Measurements from ENCODE around the gene SYT17.

Gene SYT17

GRCh38 chr16:19284207-19284606 lies 116.2 kb downstream of the SYT17 start:
- TF ChIP-seq CTCF (IDR thresholded peaks at IDR 0.05): no peak
- no peak for DNase-seq (ENCODE audit: low spot score)
- Histone ChIP-seq H3K4me3 (no peak overlapping the region), H3K27ac (no peak overlapping the region)

DNA sequence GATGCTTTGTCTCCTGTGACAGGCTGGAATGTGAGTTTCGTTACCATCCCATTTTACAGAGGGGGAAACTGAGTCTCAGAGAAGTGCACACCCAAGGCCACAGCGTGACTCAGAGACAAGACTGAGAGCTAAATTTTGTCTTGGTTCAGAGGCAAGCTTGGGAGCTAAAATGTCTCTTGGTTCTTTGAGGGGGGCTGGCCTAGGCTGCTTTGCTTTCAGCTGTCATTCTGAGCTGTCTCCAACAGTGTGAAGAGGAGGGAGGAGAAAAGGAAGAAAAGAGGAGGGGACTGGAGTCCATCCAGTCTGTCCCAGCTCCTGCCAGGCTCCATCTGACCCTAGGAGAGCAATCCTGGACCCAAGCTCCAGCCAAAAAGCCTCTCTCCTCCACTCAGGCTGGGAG lies 117.4 kb downstream of the SYT17 start, which contains the start of gene CLEC19A:
CLEC19A (plus strand) TSS at position 301 of the 400 bp plus-strand sequence. CDS start 121 bp downstream, outside the sequence.
- Histone ChIP-seq H3K4me3 (no peak within 1 kb of the TSS), H3K27ac (no peak within 1 kb of the TSS)
- no peak for DNase-seq (ENCODE audit: low spot score)
- TF ChIP-seq CTCF (IDR thresholded peaks at IDR 0.05): no peak

DNA sequence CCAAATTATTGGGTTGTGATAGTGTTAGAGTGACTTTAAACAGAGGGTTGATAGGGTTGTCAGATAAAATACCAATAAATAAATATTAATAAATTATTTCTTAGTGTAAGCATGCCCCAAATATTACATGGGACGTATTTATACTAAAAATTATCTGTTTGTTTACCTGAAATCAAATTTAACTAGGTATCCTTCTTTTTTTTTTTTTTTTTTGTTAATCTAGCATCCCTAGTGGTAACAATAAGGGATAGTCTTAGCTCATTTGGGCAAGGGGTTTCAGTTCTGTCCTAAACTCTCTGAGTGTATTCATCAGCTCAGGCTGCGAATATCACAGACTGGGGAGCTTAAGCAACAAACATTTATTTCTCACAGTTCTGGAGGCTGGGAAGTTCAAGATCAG lies 118.8 kb downstream of the SYT17 start:
- no peak for TF ChIP-seq CTCF (IDR thresholded peaks at IDR 0.05)
- Histone ChIP-seq H3K4me3 (no peak overlapping the region), H3K27ac (no peak overlapping the region)
- DNase-seq (ENCODE audit: low spot score): no peak

DNA sequence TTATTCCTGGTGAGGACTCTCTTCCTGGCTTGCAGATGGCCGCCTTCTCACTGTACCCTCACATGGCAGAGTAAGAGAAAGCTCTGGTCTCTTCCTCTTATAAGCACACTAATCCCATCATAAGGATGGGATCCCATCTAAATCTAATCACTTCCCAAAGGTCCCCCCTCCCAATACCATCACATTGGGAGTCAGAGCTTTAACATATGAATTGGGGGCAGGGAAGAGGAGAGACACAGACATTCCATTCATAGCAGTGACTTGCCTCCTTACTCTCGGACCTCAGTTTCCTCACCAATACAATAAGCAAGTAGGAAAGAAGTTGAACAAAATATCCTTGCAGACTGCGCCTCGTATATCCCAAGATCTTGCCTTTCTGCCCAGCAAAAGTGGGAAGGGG lies 119.2 kb downstream of the SYT17 start:
- H3K27ac ChIP-seq: no peak overlapping the region
- no peak for DNase-seq (ENCODE audit: low spot score)
- no peak for TF ChIP-seq CTCF (IDR thresholded peaks at IDR 0.05)
- no peak overlapping the region for H3K4me3 ChIP-seq

- no peak for TF ChIP-seq CTCF (IDR thresholded peaks at IDR 0.05)
- Histone ChIP-seq H3K4me3 (no peak overlapping the region), H3K27ac (no peak overlapping the region)
- no peak for DNase-seq (ENCODE audit: low spot score)
These were observed 121.1 kb downstream of the SYT17 start for GRCh38 chr16:19288872-19289799.

DNA sequence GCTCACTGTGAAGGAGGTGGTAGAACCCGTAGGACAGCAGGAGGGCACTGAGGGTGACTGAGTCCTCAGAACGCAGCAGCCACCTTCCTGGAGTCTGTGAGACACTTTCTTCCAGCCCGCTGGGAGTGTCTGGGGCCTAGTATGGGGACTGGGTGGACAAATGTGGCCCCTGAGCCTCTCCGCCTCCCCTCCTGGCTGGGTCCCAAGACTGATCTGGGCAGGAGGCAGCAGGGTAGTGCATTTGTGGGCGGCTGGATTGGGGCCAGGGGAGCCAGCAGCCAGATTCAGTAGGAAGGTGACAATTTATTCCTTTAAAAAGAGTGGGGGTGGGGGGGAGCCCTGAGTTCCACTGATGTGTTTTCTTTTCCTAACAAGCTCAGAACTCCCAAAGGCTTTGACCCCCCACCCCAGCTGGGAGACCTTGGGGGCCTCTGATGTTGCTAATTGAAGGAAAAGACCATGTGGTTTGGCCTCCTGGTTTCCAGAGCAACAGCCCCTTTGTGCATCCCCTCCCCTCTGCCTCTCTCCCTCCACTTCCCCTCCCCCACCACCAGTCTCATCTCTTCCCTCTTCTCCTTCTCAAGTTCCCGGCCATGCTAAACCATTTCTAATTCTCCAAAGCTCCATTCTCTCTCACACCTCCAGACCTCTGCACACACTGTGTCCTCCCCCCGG lies 121.9 kb downstream of the SYT17 start:
- no peak for DNase-seq (ENCODE audit: low spot score)

More for the DNA sequence above, 121.9 kb downstream of the SYT17 start:
- no peak overlapping the region for H3K27ac ChIP-seq
- TF ChIP-seq CTCF (IDR thresholded peaks at IDR 0.05): no peak
- H3K4me3 ChIP-seq: no peak overlapping the region

Data from coronary artery (tissue), 2 donors.